Endothelial cell of hepatic sinusoid (primary cell): ENCODE measurements around the gene RIN3.

ENCODE experiments used
- in situ Hi-C: cut with HindIII; loops from 2 replicates; pipeline ENCODE4 v1.10.0; 2017; ENCODE audit warnings: low sequenced_read_pairs

Gene RIN3

DNA sequence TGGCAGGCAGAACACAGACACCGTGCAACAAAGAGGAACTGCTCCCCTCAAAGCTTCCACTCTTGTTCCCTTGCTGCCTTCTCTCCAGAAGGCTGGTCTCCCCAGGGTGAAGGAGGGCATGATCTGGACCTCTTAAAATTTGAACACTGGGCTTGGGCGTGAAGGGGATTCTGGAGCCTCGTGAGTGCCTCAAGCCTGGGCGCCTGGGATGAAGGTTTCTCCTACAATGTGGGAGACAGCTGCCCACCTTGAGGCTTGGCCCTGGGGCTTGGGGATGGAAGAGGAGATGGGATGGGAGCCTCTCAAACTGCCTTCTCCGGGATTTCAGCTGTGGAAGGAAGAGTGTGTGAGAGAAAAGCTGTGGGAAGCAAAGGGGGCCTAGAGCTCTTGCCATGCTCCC is 7.8 kb upstream of the RIN3 start:
- in situ Hi-C loops, result no loop called here

DNA sequence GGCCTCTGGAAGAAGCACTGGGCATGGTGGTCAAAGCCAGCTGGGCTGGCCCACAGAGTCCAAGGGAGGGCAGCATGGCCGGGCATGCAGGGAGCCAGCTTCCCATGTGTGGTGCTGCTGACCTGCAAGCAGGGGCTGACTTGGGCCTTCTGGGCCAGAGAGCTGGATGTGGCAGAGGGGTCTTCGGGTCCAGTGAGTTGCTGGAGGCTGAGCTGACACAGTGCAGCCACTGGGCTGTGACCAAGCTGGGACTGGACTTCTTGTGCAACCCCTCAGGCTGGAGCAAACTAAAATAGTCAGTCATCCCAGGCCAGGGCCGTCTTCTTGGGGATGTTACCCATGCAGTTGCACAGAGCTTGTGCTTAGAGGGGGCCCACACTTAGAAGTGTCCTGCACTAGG is 7.3 kb upstream of the RIN3 start:
- in situ Hi-C loops, result no loop called here

DNA sequence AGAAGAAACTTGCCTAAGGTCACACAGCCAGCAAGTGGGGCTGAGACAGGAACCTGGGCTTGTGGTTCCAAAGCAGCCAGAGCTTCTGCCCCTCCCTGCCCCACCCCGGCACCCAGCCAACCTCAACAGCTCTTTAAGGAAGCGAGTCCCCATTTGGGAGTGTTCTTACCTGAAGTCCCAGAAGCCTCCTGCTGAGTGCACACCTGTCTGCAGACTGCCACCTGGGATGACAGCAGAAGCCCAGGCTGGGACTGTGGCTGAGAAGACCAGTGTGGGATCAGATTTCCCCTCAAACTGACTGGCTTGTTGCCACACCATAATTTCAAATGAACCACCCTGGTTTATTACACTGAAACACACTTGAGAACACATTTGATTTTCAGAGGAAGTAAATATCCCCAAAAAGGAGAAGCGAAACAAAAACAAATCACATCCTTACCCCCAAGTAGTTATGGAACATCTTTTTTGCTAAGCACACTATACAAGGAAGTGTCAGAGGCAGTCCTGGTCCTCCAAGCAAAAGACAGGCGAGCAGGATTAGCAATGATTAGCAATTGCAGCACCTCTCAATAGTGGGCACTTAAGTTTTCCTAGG is 6.3 kb upstream of the RIN3 start:
- in situ Hi-C loops, result no loop called here

DNA sequence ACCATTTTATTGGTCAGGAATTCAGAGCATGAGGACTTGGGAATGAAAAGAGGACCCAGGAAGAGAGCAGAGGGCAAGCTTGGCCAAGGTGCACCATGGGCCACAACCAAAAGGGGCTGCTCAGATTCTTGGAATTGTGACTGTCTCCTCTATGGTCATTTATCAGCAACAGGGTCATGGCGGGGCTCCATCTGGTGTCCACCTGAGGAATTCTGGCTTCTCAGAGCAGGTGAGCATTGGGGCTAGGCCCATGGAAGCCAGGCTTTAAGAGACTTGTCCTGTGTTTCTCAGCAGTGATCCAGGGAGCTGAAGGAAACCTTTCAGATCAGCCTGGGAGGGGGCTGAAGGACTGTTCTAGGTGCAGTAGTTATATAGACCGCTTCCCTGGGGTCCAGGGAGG is 2.6 kb upstream of the RIN3 start:
- in situ Hi-C loops, result no loop called here

DNA sequence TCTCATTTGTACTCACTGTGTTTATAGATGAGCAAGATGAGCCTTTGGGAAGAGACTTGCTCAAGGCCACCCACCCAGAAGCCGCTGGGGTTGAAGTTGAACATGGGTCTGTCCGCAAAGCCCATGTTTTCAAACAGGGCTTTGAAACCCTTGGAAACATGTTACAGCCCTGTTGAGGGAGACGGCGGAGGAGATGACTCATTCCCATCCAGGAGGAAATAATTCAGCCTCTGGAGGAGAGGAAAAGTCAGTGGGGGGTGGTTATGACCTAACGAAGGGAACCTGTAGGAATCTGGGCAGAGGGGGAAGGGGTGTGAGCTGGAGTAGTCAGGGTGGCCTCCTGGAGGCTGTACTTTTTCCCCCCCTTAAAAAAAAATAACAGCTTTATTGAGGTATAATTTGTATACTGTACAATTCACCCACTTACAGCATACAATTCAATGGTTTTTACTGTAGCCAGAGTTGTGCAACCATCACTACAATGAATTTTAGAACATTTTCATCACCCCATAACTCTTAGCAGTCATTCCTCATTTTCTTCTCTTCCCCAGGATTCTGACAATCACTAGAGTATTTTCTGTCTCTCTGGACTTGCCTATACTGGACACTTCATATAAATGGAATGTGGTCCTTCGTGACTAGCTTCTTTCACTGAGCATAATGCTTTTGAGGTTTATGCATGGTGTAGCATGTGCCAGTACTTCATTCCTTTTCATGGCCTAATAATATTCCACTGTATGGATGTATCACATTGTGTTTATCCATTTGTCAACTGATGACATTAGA is 1.9 kb upstream of the RIN3 start:
- in situ Hi-C loops, result no loop called here

DNA sequence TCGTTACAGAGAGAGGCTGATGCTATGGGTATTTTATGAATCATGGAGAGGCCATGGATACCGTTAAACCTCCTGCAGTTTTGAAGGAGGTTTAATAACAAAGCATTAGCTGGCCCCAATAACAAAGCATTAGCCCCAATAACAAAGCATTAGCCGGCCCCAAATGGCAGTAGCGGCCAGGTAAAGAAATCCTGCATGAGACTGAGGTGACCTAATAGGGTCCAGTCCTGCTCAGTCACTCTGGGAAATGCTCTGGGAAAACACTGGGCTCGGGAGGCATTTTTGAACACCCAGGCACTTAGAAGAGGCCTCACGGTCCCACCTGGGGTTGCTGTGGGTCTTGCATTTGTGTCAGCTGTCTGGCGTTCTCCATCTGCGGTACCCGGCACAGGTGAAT is 776 bp upstream of the RIN3 start:
- in situ Hi-C loops, result no loop called here

GRCh38 chr14:92513966-92514843 is 624 bp downstream of the RIN3 start:
- in situ Hi-C loops, result no loop called here

DNA sequence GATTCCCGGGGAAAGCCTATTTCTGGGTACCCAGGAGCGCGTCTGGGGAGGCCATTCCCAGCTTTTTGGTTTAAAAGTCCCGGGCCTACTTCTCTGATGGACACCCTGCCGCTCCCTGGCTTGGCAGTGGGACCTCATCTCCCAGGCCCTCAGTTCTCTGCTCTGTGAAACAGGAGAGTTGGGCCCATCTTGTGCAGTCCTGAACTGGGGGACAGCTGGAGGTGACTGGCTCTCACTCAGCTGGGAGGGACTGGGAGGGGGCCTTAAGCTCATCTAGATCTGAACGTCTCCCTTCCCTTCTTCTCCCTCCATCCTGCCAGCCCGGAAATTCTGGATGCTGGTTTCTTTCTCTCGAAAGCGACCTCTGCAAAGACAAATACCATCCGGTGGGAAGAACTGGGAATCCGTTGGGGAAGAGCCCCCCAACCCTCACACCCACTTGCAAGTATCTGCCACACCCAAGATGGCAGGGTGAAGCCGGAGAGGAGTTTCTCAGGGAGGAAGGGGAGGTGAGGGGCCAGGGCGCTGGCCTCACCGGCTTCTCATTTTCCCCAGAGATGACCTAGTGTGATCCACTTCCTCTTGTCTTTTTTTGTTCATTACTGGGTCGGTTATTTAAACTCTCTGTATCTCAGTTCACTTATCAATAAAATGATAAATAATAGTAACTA is 1.4 kb downstream of the RIN3 start:
- in situ Hi-C loops, result no loop called here

DNA sequence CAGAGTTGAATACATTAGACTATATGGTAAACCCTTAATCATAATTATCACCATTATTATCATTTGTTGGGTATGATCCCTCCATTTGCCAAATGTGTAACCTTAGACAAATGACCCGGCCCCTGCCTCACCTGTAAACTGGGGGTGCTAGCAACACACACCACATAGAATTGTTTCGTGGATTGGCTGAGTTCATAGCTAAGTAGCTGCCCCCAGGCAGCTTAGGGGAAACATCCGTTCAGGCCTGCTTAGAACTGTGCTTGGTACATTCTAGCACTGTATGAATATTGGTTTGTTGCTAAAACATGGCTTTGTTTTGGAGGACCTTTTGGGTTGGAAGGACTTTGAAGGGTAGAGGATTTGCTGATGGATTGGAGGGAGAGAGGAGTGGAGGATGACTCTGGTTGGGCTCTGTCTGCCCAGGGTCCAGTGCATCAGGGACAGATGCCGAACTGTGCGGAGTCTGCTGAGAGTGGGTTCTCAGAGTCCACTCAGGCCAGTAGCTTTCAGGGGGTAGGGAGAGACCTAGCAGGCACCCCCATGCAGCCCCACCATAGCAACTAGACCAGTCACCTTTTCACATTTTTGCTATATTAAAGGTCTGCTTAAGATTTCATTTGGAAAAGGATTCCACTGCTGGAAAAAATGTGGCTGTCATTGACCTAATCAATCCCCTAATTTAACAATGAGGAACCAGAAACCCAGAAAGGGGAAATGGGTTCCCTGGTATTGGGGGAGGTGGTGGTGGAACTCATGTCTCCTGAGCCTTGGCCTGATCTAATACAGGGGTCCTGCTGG is 2.2 kb downstream of the RIN3 start:
- in situ Hi-C loops, result no loop called here

- in situ Hi-C loops, result no loop called here
Observed at GRCh38 chr14:92516344-92516965, 2.9 kb downstream of the RIN3 start.

DNA sequence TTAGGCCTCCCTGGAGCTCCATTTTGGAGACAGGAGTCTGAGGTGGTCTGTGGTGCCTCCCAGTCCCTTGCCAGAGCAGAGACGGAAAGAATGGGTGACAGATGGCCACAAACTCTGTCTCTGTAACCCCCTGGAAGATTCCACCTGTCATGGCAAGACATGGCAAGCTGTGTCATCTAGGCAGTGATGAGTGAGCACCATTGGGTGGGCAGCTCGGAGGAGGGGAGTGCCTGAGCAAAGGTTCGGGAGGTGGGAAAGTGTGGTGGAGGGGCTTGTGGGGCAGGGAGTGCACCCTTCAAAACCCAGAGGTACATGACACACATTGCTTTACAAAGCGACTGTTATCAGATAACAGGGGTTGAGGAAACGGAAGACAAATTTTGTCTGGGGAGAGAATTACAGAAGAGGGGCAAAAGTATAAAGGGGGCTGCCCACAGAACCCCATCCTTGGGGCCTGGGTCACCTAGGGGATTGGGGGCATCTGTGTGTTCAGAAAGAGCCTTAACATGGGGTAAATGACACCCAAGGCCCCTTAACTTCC is 3.5 kb downstream of the RIN3 start:
- in situ Hi-C loops, result no loop called here

DNA sequence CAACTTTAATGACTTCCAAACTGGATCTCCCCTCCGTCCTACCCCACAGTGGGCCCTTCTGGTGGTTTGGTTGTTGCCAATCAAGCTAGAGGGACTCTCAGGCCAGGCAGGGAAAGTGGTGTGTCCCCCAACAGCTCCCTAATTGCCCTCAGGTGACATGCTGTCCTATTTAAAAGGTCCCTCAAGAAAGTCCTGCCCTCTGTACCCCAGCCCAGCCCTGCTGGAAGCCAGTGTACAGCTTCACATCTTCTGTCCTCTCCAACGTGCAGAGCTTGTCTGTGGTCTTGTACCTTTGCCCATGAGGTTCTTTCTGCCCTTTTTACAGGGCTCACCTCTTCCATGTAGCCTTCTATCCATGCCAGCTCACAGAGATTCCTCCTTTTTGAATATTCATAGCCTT is 4.2 kb downstream of the RIN3 start:
- in situ Hi-C loops, result no loop called here

DNA sequence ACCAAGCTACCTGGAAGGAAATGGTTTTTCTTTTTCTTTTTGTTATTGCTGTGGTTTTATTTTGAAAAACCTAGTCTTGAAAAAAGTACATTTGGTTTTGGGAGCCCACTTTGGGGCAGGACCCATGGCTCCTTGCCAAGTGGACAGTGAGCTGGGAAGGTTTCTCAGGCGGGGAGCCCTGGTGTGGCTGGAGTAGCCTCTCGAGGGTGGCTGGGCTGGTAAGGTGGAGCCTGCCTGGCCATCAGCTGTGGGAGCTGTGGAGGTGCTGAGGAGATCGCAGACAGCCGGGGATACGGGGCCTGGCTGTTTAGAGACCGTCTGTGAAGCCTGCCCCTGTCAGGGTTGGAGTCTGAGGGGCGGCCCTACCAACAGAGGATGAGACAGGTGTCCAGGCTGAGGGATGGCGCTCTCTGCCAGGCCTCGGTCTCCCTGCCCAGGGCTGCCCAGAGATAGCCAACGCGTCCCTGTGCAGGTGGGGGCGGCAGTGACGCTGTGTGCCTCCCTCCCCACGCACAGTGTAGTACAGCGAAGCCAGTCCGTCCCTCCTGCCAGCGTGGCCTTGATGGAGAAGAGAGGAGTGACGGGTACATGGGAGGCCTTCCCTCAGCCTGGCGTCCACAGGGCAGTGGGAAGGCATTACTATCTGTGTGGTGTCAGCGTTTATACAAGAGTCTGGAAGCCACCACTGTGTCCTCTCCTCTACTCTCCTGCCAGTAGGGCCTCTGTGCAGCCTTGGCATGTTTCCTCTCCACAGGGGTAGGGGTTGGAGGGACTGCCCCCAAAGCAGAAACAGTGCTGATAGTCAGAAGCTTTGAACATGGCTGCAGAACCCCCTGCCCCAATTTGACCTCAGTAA is 5.9 kb downstream of the RIN3 start:
- in situ Hi-C loops, result no loop called here

- in situ Hi-C loops, result no loop called here
Observed at GRCh38 chr14:92520102-92521057, 6.8 kb downstream of the RIN3 start.

- in situ Hi-C loops, result no loop called here
Observed at GRCh38 chr14:92521058-92521415, 7.5 kb downstream of the RIN3 start.

- in situ Hi-C loops, result no loop called here
Observed at GRCh38 chr14:92523752-92524151, 10.2 kb downstream of the RIN3 start.

DNA sequence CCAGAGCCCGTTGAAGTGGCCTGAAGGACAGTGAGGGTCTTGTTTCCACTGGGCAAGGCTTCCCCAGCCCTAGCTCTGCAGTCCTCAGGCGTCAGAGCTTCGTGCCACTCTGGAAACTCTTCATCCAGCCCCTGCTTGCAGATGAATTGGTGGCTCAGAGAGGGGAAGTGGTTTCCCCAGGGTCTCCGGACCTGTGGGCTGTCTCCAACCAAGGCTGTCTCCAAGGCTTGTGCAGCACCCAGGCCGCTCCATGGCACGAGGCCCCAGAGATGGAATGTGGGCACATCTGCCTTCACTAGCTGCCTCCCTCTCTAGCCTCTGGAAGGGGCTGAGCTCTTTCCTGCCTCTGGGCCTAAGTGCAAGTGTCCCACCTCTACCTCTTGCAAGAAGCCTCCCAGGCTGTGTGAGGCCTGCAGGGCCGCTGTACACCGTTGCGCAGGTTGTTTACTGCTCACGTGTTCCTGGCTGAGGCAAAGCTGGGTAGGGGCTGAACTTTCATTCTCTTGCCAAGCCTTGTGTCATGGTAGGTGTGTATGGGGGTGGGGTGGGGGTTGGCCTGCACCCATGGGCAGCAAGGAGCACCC is 11.1 kb downstream of the RIN3 start:
- in situ Hi-C loops, result no loop called here
